B cell (primary cell): Measurements from ENCODE around the gene RFC4. TPM values are rescaled to one million over a fixed set of nuclear protein-coding genes. Genes with fewer than 3 reads are reported as not detected.
A peak's percentile ranks its signal among the peaks of the same experiment; 100 is the strongest.

ENCODE experiments used
- ATAC-seq: fragments of 200-7000 bp; cut with Tn5 transposase; one replicate; pipeline ENCODE4 v1.10.0; 2021; ENCODE audit warnings: low read depth, mild to moderate bottlenecking, moderate number of reproducible peaks, moderate library complexity
- CTCF ChIA-PET: fragments of 350-600 bp; sonication (Branson Sonifier 250); formaldehyde crosslinking; loops from one replicate; lab custom pipeline; 2021; ENCODE audit warnings: antibody characterized with exemption, inconsistent platforms; lab: Charles Lee
- POLR2A ChIA-PET: fragments of 350-600 bp; sonication (Branson Sonifier 250); formaldehyde crosslinking; loops from one replicate; lab custom pipeline; 2021; ENCODE audit warnings: antibody characterized with exemption; lab: Charles Lee
- DNase-seq: peaks from one replicate; pipeline ENCODE4 v3.0.0; 2013
- H2AFZ ChIP-seq: 2 replicates; pipeline ENCODE4 v1.6.1; 2012; ENCODE audit warnings: mild to moderate bottlenecking, low read depth, low read length; ENCODE audit not compliant: insufficient read depth, poor library complexity, severe bottlenecking
- H3K27ac ChIP-seq, 2 donors: 1 replicate in 1 of 2; 2 replicates in 1 of 2; pipeline ENCODE4 v1.5.1; 2012 to 2013; ENCODE audit warnings: low read length in 2 of 2, mild to moderate bottlenecking in 2 of 2, moderate library complexity in 1 of 2
- H3K27me3 ChIP-seq, 4 experiments: fragments of 200-600 bp in 1 of 4; sonication (generic) in 1 of 4; replicated peaks in 1 of 4; 1 replicate in 2 of 4; 2 replicates in 2 of 4; pipeline versions ENCODE4 v1.6.1 to v1.7.0; 2013 to 2016; ENCODE audit warnings: low read length in 3 of 4, mild to moderate bottlenecking in 2 of 4, mixed read lengths in 1 of 4, moderate library complexity in 1 of 4; ENCODE audit not compliant: insufficient read depth in 4 of 4, control insufficient read depth in 3 of 4; ENCODE audit errors: control extremely low read depth in 1 of 4
- H3K36me3 ChIP-seq, 2 experiments: replicated peaks in 1 of 2; 1 replicate in 1 of 2; 2 replicates in 1 of 2; pipeline versions ENCODE4 v1.6.1 to v1.7.1; 2013; ENCODE audit warnings: low read length in 1 of 2; ENCODE audit not compliant: insufficient read depth in 2 of 2, control insufficient read depth in 1 of 2; ENCODE audit errors: control extremely low read depth in 1 of 2, extremely low read depth in 1 of 2
- H3K4me1 ChIP-seq, 2 donors: fragments of 200-600 bp in 1 of 2; sonication (generic) in 1 of 2; 1 replicate in 1 of 2; 2 replicates in 1 of 2; pipeline versions ENCODE4 v1.5.1 to v1.6.1; 2013 to 2017; ENCODE audit warnings: low read length in 2 of 2; ENCODE audit not compliant: control insufficient read depth in 2 of 2, insufficient read depth in 2 of 2
- H3K4me2 ChIP-seq: replicated peaks from 2 replicates; pipeline ENCODE3; 2012; ENCODE audit warnings: mild to moderate bottlenecking, low read depth, low read length; ENCODE audit not compliant: poor library complexity, severe bottlenecking
- H3K4me3 ChIP-seq, 5 experiments: fragments of 200-600 bp in 1 of 5; sonication (generic) in 1 of 5; 1 replicate in 3 of 5; 2 replicates in 2 of 5; pipeline versions ENCODE4 v1.5.1 to v1.7.0; 2011 to 2016; ENCODE audit warnings: low read length in 4 of 5, mild to moderate bottlenecking in 4 of 5, low read depth in 2 of 5, control low read depth in 1 of 5, moderate library complexity in 1 of 5; ENCODE audit not compliant: insufficient read depth in 1 of 5; ENCODE audit errors: control extremely low read depth in 1 of 5, extremely low read depth in 1 of 5
- H3K79me2 ChIP-seq: fragments of 200-600 bp; sonication (generic); one replicate; pipeline ENCODE4 v1.6.0; 2016; ENCODE audit warnings: low read length; ENCODE audit not compliant: control insufficient read depth, insufficient read depth
- H3K9ac ChIP-seq: fragments of 200-600 bp; sonication (generic); 2 replicates; pipeline ENCODE4 v1.6.1; 2017; ENCODE audit warnings: mild to moderate bottlenecking, low read length, moderate library complexity
- H3K9me3 ChIP-seq, 3 donors: one replicate each; pipeline versions ENCODE4 v1.6.1 to v1.7.1; 2013; ENCODE audit warnings: low read length in 2 of 3; ENCODE audit not compliant: control insufficient read depth in 2 of 3, insufficient read depth in 1 of 3; ENCODE audit errors: control extremely low read depth in 1 of 3
- H4K20me1 ChIP-seq: 2 replicates; pipeline ENCODE4 v1.6.0; 2012; ENCODE audit warnings: mild to moderate bottlenecking, low read length; ENCODE audit not compliant: insufficient read depth, control insufficient read depth, poor library complexity, severe bottlenecking
- H3K27ac Mint-ChIP-seq: one replicate; pipeline ENCODE4 v1.8.0; 2021; ENCODE audit warnings: mixed read lengths
- H3K27me3 Mint-ChIP-seq: one replicate; pipeline ENCODE4 v1.8.0; 2021; ENCODE audit warnings: mixed read lengths
- H3K4me1 Mint-ChIP-seq: one replicate; pipeline ENCODE4 v1.8.0; 2021; ENCODE audit warnings: mixed read lengths
- H3K4me3 Mint-ChIP-seq: one replicate; pipeline ENCODE4 v1.8.0; 2021; ENCODE audit warnings: mixed read lengths
- H3K9me3 Mint-ChIP-seq: one replicate; pipeline ENCODE4 v1.8.0; 2022; ENCODE audit warnings: mixed read lengths; ENCODE audit not compliant: insufficient read depth
- EZH2 ChIP-seq: IDR thresholded peaks from 2 replicates; pipeline ENCODE4 v1.6.1; 2012; ENCODE audit warnings: borderline replicate concordance, low read depth, mild to moderate bottlenecking, moderate library complexity, low read length; ENCODE audit not compliant: insufficient read depth, poor library complexity, severe bottlenecking
- WGBS: methylation state at CpG from one replicate; pipeline ENCODE4 v1.1.5; 2013; ENCODE audit warnings: missing lambda C conversion rate; ENCODE audit not compliant: insufficient coverage; 5-methylcytosine and 5-hydroxymethylcytosine counted together
- intact Hi-C: fragments of 100-400 bp; cut with micrococcal nuclease; formaldehyde crosslinking; loops from one replicate; pipeline ENCODE4 v1.10.0; 2022
- polyA plus RNA-seq: library from polyadenylated mRNA; depleted of rRNA; stranded (reverse); fragments of >200 nt; gene quantifications from 2 replicates; pipeline ENCODE4 v1.2.3, GENCODE V29; 2012
- total RNA-seq, 2 donors: library from RNA; stranded (reverse); fragments of 120-200 nt in 1 of 2; gene quantifications; 1 replicate in 1 of 2; 2 replicates in 1 of 2; pipeline versions ENCODE4 v1.2.3 to v1.2.4, GENCODE V29; 2013 to 2022
- TF ChIP-seq, protein P1 (sequence below): fragments of 200-600 bp; IDR thresholded peaks from one replicate; pipeline ENCODE4 v1.8.0; 2022; ENCODE audit warnings: antibody characterized with exemption, mild to moderate bottlenecking

The RFC4 gene
- total and polyA plus RNA-seq, 2 donors (not counting 1 experiment from before 2014, with no cell fraction given) = 17.8 to 20.5 TPM

DNA sequence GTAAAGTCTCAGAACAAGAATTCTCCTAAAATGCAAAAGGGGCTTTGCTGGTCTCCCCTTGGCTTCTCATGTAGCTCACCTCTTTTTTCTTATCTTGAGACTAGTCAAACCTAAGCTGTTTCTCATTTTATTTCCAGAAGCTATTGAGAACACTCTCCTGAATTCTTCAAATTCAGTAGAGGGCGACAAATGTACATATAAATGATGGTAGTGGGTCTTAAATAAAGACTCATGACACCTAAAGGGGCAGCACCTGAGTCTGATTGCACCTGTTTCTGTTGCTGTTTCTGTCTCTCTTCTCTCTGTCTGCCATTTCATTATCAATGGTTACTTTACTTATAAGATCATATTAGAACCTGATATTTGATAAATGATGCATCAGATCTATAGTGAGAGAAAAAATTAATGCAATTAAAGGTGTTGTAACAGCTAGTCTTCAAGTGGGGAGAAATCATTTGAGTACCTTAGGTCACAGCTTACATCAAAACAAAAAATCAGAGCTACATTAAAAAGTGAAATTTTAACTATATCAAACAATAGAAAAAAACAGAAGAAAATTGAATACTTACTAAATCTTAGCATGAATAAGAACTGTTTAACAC lies 43.2 kb upstream of the RFC4 start:
- no peak overlapping the region for H3K9ac ChIP-seq
- ChIA-PET POLR2A (interaction anchor here (0.5 to 1.4 kb wide), 5 partner anchors 67 to 180 kb away, joined by 3 to 12 read pairs (median 3); partner anchors contain the start of gene ST6GAL1), CTCF (interaction anchor here (0.5 to 9.6 kb wide), 74 partner anchors 10 to 469 kb away, joined by 3 to 215 read pairs (median 5); partner anchors contain the start of genes RPL39L and ST6GAL1)
- peaks cover 13% of the 10 kb centered on the region for H3K79me2 ChIP-seq
- intact Hi-C loops = loop anchor here (1.0 to 5.0 kb wide), 6 partner anchors 82 to 316 kb away; no protein-coding TSS in a partner anchor
- H3K27me3 ChIP-seq = no peaks in the 10 kb centered on the region
- no peak overlapping the region for H3K4me3 ChIP-seq
- Mint-ChIP-seq H3K9me3 (no peaks in the 10 kb centered on the region), H3K4me1 (peaks cover 13% of the 10 kb centered on the region), H3K27me3 (peaks cover 16% of the 10 kb centered on the region), H3K4me3 (no peak overlapping the region), H3K27ac (no peak overlapping the region)
- peaks cover 0 to 1% (median 0%) of the 10 kb centered on the region in 3 donors for H3K9me3 ChIP-seq
- peak overlapping the region; percentile 3 for H2AFZ ChIP-seq
- DNase-seq (peak; percentile 81), ATAC-seq (peak; percentile 88)
- peak overlapping the region; percentile 5 for H3K4me2 ChIP-seq
- H3K36me3 ChIP-seq = no peaks in the 10 kb centered on the region
- TF ChIP-seq, protein P1, sequence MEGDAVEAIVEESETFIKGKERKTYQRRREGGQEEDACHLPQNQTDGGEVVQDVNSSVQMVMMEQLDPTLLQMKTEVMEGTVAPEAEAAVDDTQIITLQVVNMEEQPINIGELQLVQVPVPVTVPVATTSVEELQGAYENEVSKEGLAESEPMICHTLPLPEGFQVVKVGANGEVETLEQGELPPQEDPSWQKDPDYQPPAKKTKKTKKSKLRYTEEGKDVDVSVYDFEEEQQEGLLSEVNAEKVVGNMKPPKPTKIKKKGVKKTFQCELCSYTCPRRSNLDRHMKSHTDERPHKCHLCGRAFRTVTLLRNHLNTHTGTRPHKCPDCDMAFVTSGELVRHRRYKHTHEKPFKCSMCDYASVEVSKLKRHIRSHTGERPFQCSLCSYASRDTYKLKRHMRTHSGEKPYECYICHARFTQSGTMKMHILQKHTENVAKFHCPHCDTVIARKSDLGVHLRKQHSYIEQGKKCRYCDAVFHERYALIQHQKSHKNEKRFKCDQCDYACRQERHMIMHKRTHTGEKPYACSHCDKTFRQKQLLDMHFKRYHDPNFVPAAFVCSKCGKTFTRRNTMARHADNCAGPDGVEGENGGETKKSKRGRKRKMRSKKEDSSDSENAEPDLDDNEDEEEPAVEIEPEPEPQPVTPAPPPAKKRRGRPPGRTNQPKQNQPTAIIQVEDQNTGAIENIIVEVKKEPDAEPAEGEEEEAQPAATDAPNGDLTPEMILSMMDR = peak; percentile 70
- no peak for TF ChIP-seq EZH2
- H3K4me1 ChIP-seq = peaks cover 9 to 11% of the 10 kb centered on the region in 2 donors
- no peak overlapping the region for H3K27ac ChIP-seq
- WGBS = no CpG with 5 or more reads among the region's 1 CpG
- H4K20me1 ChIP-seq = no peaks in the 10 kb centered on the region

DNA sequence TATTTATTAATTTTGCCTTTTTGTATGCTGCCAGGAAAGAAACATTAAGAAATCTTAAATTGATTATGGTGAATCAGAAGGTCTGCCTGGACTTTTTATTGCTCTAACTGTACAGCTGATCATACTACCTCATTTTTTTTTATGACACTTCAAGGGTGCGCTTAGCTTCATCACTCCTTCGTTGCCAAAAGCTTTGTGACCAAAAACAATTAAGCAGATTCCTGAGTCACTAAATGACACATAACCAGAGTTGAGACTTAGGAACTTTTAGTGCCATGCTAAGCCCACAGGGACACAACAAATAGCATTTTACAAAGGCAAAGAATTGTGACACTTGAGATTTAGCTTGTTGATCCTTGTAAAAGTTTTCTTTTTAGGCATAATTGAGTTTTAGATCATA lies 41.2 kb upstream of the RFC4 start:
- Histone ChIP-seq H3K4me3 (no peak overlapping the region), H3K9ac (no peak overlapping the region), H3K4me2 (no peak overlapping the region), H3K36me3 (no peaks in the 10 kb centered on the region), H3K27ac (no peak overlapping the region), H3K79me2 (peaks cover 13% of the 10 kb centered on the region), H3K27me3 (no peaks in the 10 kb centered on the region), H3K4me1 (peaks cover 9 to 11% of the 10 kb centered on the region in 2 donors), H2AFZ (no peak overlapping the region), H3K9me3 (peaks cover 0 to 1% (median 0%) of the 10 kb centered on the region in 3 donors), H4K20me1 (no peaks in the 10 kb centered on the region)
- Mint-ChIP-seq H3K4me1 (peaks cover 13% of the 10 kb centered on the region), H3K4me3 (no peak overlapping the region), H3K9me3 (no peaks in the 10 kb centered on the region), H3K27me3 (peaks cover 19% of the 10 kb centered on the region), H3K27ac (no peak overlapping the region)
- no peak for ATAC-seq
- intact Hi-C loops = loop anchor here (5.0 kb wide), 1 partner anchor 155 kb away; no protein-coding TSS in a partner anchor
- TF ChIP-seq EZH2 = no peak
- TF ChIP-seq, protein P1 = no peak
- no CpG with 5 or more reads among the region's 2 CpGs for WGBS
- DNase-seq = no peak
- CTCF ChIA-PET = interaction anchor here (0.6 to 9.6 kb wide), 7 partner anchors 85 to 615 kb away, joined by 3 to 215 read pairs (median 3); partner anchors contain the start of gene ST6GAL1
- POLR2A ChIA-PET = no interaction called here
